ENCODE measurements around the gene ERC2.
A peak's percentile ranks its signal among the peaks of the same experiment; 100 is the strongest.

The ERC2 gene

DNA sequence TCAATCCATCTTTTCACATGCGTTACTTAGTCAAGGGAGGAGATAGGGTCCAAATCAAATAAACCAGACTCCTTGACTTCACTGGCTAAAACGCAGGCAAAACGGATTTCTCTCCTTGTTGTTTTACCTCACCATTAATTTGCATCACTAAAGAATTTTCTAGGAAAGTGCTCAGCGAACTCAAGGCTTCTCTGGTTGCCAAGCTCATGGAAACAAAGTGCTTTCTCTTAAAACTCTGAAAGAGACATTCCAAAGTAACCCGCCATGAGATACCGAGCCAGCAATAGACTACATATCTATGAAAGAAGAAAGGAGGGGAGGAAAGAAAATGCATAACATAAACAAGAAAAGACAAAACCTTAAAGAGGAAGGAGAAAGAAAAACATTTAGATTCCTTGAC lies 769.4 kb downstream of the ERC2 start:
- no peak overlapping the region for H3K27ac ChIP-seq (ENCODE audit: low read depth, low read length, severe bottlenecking)

DNA sequence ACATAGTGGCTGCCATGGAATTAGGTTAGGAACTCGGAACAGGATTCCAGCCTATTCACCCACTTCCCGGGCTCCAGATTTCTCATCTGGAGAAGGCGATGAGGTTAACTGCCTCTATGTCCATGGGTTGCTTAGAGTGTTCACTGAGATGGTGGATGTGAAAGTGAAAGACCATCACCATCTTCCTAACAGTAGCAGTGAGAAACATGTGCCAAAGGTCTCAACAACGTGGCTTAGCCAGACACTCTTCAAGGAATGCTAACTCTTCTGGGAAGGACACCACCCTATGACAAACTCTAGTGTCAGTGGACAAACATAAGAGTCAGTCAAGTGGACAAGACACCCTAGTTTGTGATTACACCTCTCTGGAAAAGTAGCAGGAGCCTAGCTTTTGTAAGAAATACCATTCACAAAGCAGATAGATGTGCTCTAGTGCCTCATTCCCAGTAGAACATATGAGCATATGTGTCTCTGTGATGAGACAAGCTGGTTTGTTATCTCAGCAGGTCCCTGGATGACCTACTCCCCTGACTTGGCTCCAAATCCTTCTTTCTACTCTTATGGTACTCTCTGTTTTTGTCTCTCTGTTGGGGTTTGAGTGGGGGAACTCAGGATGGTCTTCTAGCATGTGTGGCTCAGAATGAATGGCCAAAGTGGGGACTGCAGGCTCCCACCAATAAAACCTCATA lies 770.9 kb downstream of the ERC2 start:
- Histone ChIP-seq H3K27ac (ENCODE audit: low read depth, low read length, severe bottlenecking) (no peak overlapping the region), H3K36me3 (ENCODE audit: control insufficient read depth, insufficient read depth, low read length) (no peaks in the 10 kb centered on the region), H3K4me3 (ENCODE audit: extremely low read depth, insufficient read depth, low read length, poor library complexity, severe bottlenecking) (no peak overlapping the region), H3K9me3 (ENCODE audit: control insufficient read depth, low read length) (no peaks in the 10 kb centered on the region), H3K4me1 (ENCODE audit: control insufficient read depth, insufficient read depth, low read length, poor library complexity, severe bottlenecking) (peaks cover 10% of the 10 kb centered on the region)
- 88 to 100% methylated on average over 1 to 2 of the region's 4 CpGs for WGBS, 2 experiments (ENCODE audit: insufficient coverage in 2 of 2)

More for the DNA sequence above, 769.4 kb downstream of the ERC2 start:
- peaks cover 20% of the 10 kb centered on the region for H3K4me1 ChIP-seq (ENCODE audit: control insufficient read depth, insufficient read depth, low read length, poor library complexity, severe bottlenecking)
- no peak overlapping the region for H3K4me3 ChIP-seq (ENCODE audit: extremely low read depth, insufficient read depth, low read length, poor library complexity, severe bottlenecking)
- WGBS, 2 experiments (ENCODE audit: insufficient coverage in 2 of 2), result 15 to 39% methylated on average over 3 of the region's 6 CpGs
- H3K9me3 ChIP-seq (ENCODE audit: control insufficient read depth, low read length), result no peaks in the 10 kb centered on the region
- H3K36me3 ChIP-seq (ENCODE audit: control insufficient read depth, insufficient read depth, low read length), result no peaks in the 10 kb centered on the region

DNA sequence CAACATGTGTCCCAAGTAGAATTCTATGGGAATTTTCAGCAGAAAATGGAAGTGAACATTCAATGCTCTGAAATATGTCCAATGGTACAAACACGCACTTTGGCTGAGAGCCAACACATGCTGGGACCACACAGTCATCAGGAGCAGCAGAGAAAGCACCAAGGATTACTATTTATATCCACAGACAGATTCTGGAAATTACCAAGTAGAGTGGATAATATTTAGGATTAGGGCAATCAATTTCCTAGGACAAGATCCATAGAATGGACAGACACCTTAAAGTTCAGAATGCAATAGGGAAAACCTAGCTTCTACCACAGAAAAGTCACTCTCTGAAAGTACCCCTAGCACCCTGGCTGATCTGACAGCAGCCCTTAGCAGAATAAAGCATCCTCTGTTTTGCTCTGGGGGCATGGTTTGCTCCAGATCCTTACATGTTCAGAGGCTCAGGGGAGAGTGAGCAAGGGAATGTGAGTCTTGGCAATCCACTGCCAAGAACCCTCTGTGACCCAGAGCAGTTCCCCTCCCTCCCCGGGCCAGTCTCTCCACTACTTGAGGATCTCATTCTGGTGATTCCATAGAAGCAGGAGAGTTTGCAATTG lies 775.2 kb downstream of the ERC2 start:
- no peaks in the 10 kb centered on the region for H3K36me3 ChIP-seq (ENCODE audit: control insufficient read depth, insufficient read depth, low read length)
- WGBS, 2 experiments (ENCODE audit: insufficient coverage in 2 of 2), result 80 to 100% methylated on average over 1 of the region's 2 CpGs

DNA sequence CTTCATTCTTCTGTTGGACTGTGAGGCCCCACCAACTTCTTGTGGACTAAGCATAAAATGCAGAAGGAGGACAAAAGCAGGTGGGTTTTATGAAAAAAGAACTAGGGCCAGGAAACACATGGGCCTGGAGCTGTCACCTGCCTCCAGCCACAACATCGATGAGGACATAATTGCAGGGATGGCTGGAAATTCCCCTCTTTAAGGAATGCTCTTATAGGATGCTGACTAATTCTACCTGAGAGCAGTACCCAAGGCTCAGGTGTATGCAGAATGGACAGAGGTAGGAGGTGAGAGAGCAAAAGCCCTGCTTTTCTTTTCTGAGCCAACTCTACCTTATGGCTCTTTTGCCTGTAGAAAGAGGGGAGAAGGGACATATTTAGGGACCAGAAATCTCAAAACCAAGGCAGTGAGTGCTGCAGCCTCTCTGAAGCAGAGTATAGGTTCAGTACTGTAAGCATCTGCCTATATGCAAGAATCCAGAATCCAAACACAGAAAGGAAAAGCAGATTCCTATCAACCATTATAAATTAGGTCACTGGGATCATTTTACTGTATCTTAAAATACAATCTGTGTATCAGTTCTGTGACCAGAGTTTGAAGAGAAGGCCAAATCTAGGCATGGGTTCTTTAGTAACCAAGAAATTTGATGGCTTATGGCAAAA lies 775.8 kb downstream of the ERC2 start:
- Histone ChIP-seq H3K4me1 (ENCODE audit: control insufficient read depth, insufficient read depth, low read length, poor library complexity, severe bottlenecking) (peaks cover 16% of the 10 kb centered on the region), H3K9me3 (ENCODE audit: control insufficient read depth, low read length) (no peaks in the 10 kb centered on the region), H3K4me3 (ENCODE audit: extremely low read depth, insufficient read depth, low read length, poor library complexity, severe bottlenecking) (no peak overlapping the region), H3K27ac (ENCODE audit: low read depth, low read length, severe bottlenecking) (no peak overlapping the region), H3K36me3 (ENCODE audit: control insufficient read depth, insufficient read depth, low read length) (no peaks in the 10 kb centered on the region)
- WGBS, 2 experiments (ENCODE audit: insufficient coverage in 2 of 2), result 83 to 100% methylated on average over 1 of the region's 1 CpG

More for the DNA sequence above, 775.2 kb downstream of the ERC2 start:
- no peak overlapping the region for H3K4me3 ChIP-seq (ENCODE audit: extremely low read depth, insufficient read depth, low read length, poor library complexity, severe bottlenecking)
- peaks cover 10% of the 10 kb centered on the region for H3K4me1 ChIP-seq (ENCODE audit: control insufficient read depth, insufficient read depth, low read length, poor library complexity, severe bottlenecking)
- no peaks in the 10 kb centered on the region for H3K9me3 ChIP-seq (ENCODE audit: control insufficient read depth, low read length)
- H3K27ac ChIP-seq (ENCODE audit: low read depth, low read length, severe bottlenecking), result no peak overlapping the region

DNA sequence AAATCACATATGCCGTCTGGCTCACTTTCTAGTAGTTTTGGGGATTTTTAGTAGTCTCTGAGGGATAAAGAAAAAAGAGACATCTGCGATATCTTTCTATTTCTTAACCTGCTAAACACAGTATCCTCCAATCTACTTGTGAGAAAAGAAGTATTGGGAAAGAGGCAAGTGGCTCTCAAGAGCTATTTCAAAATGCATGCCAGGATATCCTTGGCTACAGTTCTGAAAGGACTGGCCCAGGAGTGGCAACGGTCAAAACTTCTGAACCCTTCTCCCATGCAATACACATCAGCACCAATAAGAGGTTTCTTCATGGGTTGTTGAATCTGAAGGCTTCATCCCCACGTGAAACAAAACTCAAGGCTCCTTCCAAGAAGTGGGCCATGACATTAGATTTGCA lies 777.1 kb downstream of the ERC2 start:
- WGBS, 2 experiments (ENCODE audit: insufficient coverage in 2 of 2), result 100% methylated on average over 1 of the region's 4 CpGs; no CpG with 5 or more reads in 1 of the 2 experiments
- Histone ChIP-seq H3K9me3 (ENCODE audit: control insufficient read depth, low read length) (no peaks in the 10 kb centered on the region), H3K27ac (ENCODE audit: low read depth, low read length, severe bottlenecking) (no peak overlapping the region)

DNA sequence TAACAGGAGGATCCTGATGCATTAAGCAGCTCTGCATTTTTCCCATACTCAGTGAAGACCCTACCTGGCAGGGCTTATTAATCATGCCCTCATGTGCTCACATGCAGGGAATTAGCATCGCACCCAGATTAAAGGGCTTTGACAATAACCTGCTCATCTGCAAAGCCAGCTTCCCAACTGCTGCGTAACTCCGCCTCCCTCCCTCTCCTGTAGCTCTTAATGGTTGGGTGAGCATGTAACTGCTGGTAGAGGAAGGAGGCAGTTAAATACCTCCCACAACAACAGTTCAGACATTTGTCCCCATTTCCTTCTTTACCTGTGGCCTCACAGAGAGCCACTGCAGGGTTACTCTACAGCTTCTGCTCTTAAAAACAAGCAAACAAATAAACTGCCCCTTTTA lies 777.5 kb downstream of the ERC2 start:
- Histone ChIP-seq H3K4me1 (ENCODE audit: control insufficient read depth, insufficient read depth, low read length, poor library complexity, severe bottlenecking) (peaks cover 31% of the 10 kb centered on the region), H3K36me3 (ENCODE audit: control insufficient read depth, insufficient read depth, low read length) (no peaks in the 10 kb centered on the region), H3K4me3 (ENCODE audit: extremely low read depth, insufficient read depth, low read length, poor library complexity, severe bottlenecking) (no peak overlapping the region), H3K9me3 (ENCODE audit: control insufficient read depth, low read length) (no peaks in the 10 kb centered on the region), H3K27ac (ENCODE audit: low read depth, low read length, severe bottlenecking) (peak overlapping the region; percentile 30)
- no CpG with 5 or more reads among the region's 3 CpGs for WGBS, 2 experiments (ENCODE audit: insufficient coverage in 2 of 2)

More for the DNA sequence above, 777.1 kb downstream of the ERC2 start:
- Histone ChIP-seq H3K4me3 (ENCODE audit: extremely low read depth, insufficient read depth, low read length, poor library complexity, severe bottlenecking) (no peak overlapping the region), H3K4me1 (ENCODE audit: control insufficient read depth, insufficient read depth, low read length, poor library complexity, severe bottlenecking) (peaks cover 28% of the 10 kb centered on the region), H3K36me3 (ENCODE audit: control insufficient read depth, insufficient read depth, low read length) (no peaks in the 10 kb centered on the region)

DNA sequence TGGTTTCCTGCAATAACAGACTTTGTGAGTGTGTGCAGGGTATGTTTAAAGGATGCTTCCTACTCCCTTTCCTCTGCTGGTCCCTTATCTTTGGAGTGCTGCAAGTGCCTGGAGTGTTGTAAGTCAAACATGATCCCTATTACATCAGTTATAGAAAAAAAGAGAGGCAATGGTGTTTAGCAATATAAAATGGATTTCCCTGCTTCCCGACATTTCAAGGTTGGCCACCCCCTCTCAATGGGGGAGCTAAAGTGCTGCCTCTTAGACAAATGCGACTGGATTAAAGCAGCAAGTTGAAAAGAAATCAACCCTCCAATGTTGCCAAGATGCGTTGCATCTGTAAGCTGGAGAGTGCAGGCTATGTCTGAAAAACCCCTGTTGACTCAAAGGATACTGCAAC lies 778.1 kb downstream of the ERC2 start:
- peak overlapping the region; percentile 30 for H3K27ac ChIP-seq (ENCODE audit: low read depth, low read length, severe bottlenecking)
- H3K9me3 ChIP-seq (ENCODE audit: control insufficient read depth, low read length), result no peaks in the 10 kb centered on the region
- peaks cover 33% of the 10 kb centered on the region for H3K4me1 ChIP-seq (ENCODE audit: control insufficient read depth, insufficient read depth, low read length, poor library complexity, severe bottlenecking)
- 44 to 57% methylated on average over 2 of the region's 3 CpGs for WGBS, 2 experiments (ENCODE audit: insufficient coverage in 2 of 2)
- no peaks in the 10 kb centered on the region for H3K36me3 ChIP-seq (ENCODE audit: control insufficient read depth, insufficient read depth, low read length)
- H3K4me3 ChIP-seq (ENCODE audit: extremely low read depth, insufficient read depth, low read length, poor library complexity, severe bottlenecking), result no peak overlapping the region

DNA sequence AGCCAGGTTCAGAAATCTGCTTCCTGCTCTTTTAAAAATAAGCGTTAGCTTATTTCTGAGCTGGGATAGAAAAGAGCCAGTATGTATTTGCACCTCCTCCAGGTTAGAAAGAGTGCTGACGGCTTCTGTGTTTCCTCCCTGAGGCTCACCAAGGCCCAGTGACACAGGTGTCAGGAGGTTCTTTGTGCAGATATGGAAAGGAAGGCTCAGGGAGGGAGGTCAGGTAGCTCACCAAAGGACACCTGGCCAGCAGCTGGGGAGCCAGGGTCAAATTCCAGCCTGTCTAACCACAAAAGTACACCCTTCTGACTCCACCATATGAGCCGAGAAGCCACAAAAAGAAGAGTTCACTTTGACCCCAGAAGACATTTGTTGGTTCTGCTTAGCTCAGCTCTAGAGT lies 780.1 kb downstream of the ERC2 start:
- 90 to 100% methylated on average over 3 of the region's 3 CpGs for WGBS, 2 experiments (ENCODE audit: insufficient coverage in 2 of 2)
- H3K9me3 ChIP-seq (ENCODE audit: control insufficient read depth, low read length), result no peaks in the 10 kb centered on the region
- no peak overlapping the region for H3K27ac ChIP-seq (ENCODE audit: low read depth, low read length, severe bottlenecking)
- no peaks in the 10 kb centered on the region for H3K36me3 ChIP-seq (ENCODE audit: control insufficient read depth, insufficient read depth, low read length)
- H3K4me3 ChIP-seq (ENCODE audit: extremely low read depth, insufficient read depth, low read length, poor library complexity, severe bottlenecking), result no peak overlapping the region
- H3K4me1 ChIP-seq (ENCODE audit: control insufficient read depth, insufficient read depth, low read length, poor library complexity, severe bottlenecking), result peaks cover 33% of the 10 kb centered on the region

DNA sequence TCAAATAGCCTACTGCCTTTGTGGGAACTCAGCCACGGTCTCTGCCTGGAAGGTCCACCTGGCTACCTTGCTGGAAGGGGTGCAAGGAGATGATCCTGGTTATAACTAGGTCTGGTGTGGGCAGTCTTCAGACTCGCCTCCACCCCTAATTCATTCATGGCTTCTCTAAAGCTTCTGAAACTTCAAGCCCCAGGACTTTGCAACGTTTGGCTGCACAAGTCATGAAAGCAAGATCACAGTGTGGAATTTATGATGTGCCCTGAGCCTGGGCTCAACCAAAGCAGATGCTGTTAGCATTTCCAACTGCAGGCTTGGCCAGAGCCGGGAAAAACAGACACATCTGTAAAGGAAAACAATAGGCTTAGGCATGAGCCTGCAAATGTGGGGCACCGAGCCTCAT lies 780.7 kb downstream of the ERC2 start:
- Histone ChIP-seq H3K4me3 (ENCODE audit: extremely low read depth, insufficient read depth, low read length, poor library complexity, severe bottlenecking) (no peak overlapping the region), H3K9me3 (ENCODE audit: control insufficient read depth, low read length) (no peaks in the 10 kb centered on the region), H3K36me3 (ENCODE audit: control insufficient read depth, insufficient read depth, low read length) (no peaks in the 10 kb centered on the region), H3K4me1 (ENCODE audit: control insufficient read depth, insufficient read depth, low read length, poor library complexity, severe bottlenecking) (peaks cover 33% of the 10 kb centered on the region), H3K27ac (ENCODE audit: low read depth, low read length, severe bottlenecking) (peak overlapping the region; percentile 93)
- WGBS, 2 experiments (ENCODE audit: insufficient coverage in 2 of 2), result 75 to 85% methylated on average over 3 to 5 of the region's 5 CpGs

DNA sequence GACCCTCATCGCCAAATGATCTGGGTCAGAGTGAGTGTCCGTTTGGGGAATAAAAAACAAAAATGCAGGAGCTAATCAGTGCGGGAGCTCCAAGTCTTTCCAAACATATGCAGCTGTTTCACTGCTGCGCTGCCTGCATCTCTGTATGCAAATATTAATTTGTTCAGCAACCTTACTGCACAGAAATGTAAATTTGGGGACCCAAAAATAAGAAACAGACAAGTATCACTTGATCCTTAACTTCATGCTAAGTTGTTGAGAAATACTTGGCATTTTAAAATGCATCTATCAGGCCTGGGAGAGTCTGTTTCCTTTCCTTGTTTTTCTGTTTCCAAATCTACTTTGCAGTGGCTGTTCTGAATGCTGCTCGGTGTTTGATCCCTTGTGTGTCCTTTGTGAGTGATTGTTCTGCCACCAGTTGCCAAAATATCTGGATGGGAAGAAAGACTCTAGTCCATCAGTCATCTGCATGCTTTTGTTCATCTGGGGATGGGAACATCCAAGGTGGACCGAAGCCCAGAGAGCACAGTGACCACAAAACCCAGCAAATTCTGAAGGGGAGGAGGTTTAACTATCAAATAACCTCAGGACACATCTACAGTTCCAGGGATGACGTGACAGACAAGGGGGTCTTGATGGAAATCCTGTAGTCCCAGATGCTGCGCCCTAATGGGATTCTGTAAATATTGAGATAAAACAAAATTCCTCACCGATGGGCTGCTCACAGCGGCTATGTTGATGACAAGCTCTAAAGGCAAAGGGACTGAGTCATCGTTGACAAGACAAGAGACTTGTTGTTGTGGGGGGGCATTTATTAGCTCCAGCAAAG lies 781.6 kb downstream of the ERC2 start:
- 60 to 94% methylated on average over 5 to 7 of the region's 11 CpGs for WGBS, 2 experiments (ENCODE audit: insufficient coverage in 2 of 2)
- peaks cover 33% of the 10 kb centered on the region for H3K4me1 ChIP-seq (ENCODE audit: control insufficient read depth, insufficient read depth, low read length, poor library complexity, severe bottlenecking)
- no peaks in the 10 kb centered on the region for H3K36me3 ChIP-seq (ENCODE audit: control insufficient read depth, insufficient read depth, low read length)
- no peaks in the 10 kb centered on the region for H3K9me3 ChIP-seq (ENCODE audit: control insufficient read depth, low read length)
- H3K27ac ChIP-seq (ENCODE audit: low read depth, low read length, severe bottlenecking), result peak overlapping the region; percentile 93
- H3K4me3 ChIP-seq (ENCODE audit: extremely low read depth, insufficient read depth, low read length, poor library complexity, severe bottlenecking), result no peak overlapping the region
